GM12875 (cell line): ENCODE data around the gene PHYHIPL.

Experiments
- H3K4me3 ChIP-seq: one replicate; pipeline ENCODE4 v1.5.1; 2011; ENCODE audit warnings: low read depth, low read length, control low read depth
- TF ChIP-seq, protein P1 (sequence below): IDR thresholded peaks from 2 replicates; pipeline ENCODE4 v1.5.1; 2011; ENCODE audit warnings: low read depth, mild to moderate bottlenecking, control low read depth, inconsistent platforms, low read length, moderate library complexity, borderline replicate concordance; ENCODE audit not compliant: insufficient read depth

Gene PHYHIPL

GRCh38 chr10:59255463-59255862, 79.0 kb downstream of the PHYHIPL start:
- TF ChIP-seq, protein P1, sequence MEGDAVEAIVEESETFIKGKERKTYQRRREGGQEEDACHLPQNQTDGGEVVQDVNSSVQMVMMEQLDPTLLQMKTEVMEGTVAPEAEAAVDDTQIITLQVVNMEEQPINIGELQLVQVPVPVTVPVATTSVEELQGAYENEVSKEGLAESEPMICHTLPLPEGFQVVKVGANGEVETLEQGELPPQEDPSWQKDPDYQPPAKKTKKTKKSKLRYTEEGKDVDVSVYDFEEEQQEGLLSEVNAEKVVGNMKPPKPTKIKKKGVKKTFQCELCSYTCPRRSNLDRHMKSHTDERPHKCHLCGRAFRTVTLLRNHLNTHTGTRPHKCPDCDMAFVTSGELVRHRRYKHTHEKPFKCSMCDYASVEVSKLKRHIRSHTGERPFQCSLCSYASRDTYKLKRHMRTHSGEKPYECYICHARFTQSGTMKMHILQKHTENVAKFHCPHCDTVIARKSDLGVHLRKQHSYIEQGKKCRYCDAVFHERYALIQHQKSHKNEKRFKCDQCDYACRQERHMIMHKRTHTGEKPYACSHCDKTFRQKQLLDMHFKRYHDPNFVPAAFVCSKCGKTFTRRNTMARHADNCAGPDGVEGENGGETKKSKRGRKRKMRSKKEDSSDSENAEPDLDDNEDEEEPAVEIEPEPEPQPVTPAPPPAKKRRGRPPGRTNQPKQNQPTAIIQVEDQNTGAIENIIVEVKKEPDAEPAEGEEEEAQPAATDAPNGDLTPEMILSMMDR = no peak
- no peak overlapping the region for H3K4me3 ChIP-seq

DNA sequence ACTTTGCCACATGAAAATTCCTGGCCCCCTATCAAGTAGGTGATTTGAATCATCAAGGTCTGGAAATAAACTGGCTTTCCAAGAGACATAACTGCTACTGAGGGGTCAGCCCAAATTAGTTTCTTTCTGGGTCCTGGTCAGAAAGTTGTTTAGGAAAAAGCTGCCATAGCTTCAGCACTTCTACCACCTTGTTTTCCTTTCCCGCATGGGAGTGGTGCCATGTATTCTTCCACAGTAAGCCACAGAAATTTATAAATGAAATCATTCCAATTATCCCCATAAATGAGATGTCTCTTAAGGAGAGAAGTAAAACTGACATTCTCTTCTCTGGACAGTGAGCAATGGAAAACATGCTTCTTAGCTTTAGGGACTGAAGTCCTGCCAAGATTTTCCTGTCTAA, 80.8 kb downstream of the PHYHIPL start:
- TF ChIP-seq, protein P1 = no peak
- H3K4me3 ChIP-seq = no peak overlapping the region

GRCh38 chr10:59258890-59259289, 82.4 kb downstream of the PHYHIPL start:
- TF ChIP-seq, protein P1 = no peak
- no peak overlapping the region for H3K4me3 ChIP-seq

GRCh38 chr10:59265141-59265540, 88.7 kb downstream of the PHYHIPL start:
- TF ChIP-seq, protein P1 = no peak
- H3K4me3 ChIP-seq = no peak overlapping the region

DNA sequence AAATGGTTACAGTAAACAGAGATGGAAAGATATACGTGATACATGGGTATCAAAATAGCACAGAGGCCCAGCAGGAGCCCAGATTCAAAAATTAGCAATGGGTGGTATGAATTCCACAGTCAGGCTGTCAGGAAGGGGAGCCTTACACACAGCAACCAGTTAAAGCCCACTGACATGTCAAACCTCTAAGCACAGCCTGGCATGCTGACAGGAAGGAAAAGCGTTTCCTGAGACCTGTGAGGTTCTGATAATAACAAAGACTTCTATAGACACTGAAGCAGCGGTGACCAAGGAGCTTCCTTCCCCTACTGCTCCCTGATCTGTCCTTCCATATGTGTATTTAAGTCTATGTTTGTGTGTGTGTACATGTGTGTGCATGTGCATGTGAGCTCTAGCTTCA, 89.9 kb downstream of the PHYHIPL start:
- H3K4me3 ChIP-seq = no peak overlapping the region
- TF ChIP-seq, protein P1 = no peak

- TF ChIP-seq, protein P1 = no peak
- H3K4me3 ChIP-seq = no peak overlapping the region
These were observed 92.0 kb downstream of the PHYHIPL start for GRCh38 chr10:59268460-59268859.

DNA sequence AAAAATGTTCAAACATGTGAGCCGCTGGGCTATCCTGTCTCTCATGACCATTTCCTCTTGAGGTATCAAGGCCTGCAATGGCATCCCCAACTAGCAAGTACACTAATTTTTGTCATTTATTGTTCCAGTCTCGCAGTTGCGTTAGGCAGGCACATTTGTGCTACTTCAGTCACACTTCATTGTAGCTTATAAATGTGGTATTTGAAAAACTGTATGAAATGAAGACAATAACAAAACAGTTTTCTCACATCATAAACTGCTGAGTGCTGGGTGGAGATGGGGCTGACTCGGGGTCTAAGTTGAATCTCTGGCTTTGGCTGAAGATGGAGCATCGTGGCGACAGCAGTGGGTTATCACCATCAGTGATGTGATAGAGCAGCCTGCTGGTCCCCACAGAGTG, 93.2 kb downstream of the PHYHIPL start:
- TF ChIP-seq, protein P1 = no peak
- H3K4me3 ChIP-seq = no peak overlapping the region
